Measurements from ENCODE around the gene ZFAND2B.
A peak's percentile ranks its signal among the peaks of the same experiment; 100 is the strongest.

ZFAND2B gene

DNA sequence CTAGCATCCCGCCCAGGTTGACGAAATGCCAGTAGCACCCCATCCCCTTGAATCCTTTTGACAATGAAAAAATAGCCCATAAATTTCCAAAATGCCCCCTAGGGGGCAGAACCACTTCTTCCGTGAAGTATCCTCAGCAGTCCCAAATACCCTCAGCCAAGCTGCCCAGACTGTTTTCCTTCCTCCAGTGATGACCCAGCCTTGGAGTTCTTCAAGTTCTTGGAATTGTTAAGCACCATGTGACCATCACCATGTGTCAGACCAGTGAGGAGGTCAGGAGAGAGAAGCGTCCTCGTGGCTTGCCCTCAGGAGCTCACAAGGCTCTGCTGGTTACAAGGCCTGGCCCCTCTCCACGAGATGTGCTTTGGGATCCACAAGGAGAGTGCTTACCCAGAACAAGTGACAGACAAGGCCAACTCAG is 35.3 kb upstream of the ZFAND2B start:
- H3K9me3 Mint-ChIP-seq, result no peaks in the 10 kb centered on the region
- H3K4me3 Mint-ChIP-seq, result no peak overlapping the region
- no peak overlapping the region for H3K27ac Mint-ChIP-seq
- peaks cover 20% of the 10 kb centered on the region for H3K4me1 Mint-ChIP-seq (ENCODE audit: low read depth)
- peaks cover 29% of the 10 kb centered on the region for H3K36me3 Mint-ChIP-seq (ENCODE audit: low read depth)
- no peaks in the 10 kb centered on the region for H3K27me3 Mint-ChIP-seq (ENCODE audit: low read depth)

DNA sequence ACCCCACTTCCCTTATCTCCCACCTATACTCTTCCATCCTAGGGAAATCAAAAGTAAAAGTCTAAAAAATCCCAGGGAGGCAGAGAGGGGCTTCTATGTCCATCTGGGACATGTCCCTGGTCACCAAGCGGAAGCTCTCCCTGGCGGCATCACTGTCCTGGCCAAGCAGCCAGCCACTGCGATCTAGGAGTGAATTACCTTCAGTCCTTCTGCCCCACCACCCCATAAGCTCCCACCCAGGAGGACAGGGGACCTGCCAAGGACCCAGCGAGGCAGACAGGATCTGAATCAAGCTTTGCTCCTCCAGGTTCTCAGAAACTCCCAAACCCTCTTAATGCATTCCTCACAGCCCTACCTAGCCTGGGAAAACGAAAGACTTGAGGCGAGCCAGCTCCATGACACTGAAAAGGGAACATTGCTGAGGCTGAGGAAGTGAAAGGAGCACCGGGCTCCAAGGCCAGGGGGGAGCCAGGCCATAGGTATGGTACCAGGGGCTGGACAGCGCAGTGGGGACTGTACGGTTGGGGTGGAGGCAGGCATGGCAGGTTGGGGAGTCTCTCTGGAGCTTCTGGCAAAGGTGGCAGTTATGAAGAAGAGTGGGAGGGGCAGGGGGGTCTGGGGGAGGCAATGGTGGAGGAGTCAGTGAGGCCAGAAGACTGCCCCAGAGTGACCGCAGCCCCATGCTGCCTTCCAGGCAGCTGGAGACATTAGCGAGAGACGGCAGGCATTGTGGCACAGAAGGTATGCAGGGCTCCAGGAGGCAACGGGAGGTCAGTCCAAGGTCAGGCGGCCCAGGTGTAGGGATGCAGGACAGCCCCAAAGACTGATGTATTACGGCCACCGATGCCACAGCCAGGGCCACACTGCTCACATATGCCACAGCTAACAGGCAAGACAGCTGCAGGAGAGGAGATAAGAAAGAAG is 34.1 kb upstream of the ZFAND2B start:
- no peak overlapping the region for H3K4me3 Mint-ChIP-seq
- peaks cover 25% of the 10 kb centered on the region for H3K36me3 Mint-ChIP-seq (ENCODE audit: low read depth)
- H3K27me3 Mint-ChIP-seq (ENCODE audit: low read depth), result no peaks in the 10 kb centered on the region
- peaks cover 24% of the 10 kb centered on the region for H3K4me1 Mint-ChIP-seq (ENCODE audit: low read depth)
- no peaks in the 10 kb centered on the region for H3K9me3 Mint-ChIP-seq
- H3K27ac Mint-ChIP-seq, result no peak overlapping the region

DNA sequence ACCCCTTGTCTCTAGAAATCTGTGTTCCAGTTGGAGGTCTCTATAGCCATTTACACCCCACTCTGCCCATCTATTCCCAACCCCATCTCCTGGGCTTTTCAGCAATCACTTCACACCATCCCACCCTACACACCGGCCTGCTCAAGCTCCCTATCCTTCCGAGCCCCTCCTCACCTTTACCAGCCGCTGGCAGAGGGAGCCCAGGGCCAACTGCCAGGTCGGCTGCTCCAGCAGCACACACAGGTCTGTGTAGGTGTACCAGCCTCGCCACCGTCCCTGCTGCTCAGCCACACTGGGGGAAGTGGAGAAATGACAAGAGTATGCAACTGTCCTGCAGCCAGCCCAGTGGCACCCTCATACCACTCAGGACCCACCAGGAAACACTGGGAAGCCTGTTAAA is 33.4 kb upstream of the ZFAND2B start:
- no peak overlapping the region for H3K27ac Mint-ChIP-seq
- peaks cover 26% of the 10 kb centered on the region for H3K4me1 Mint-ChIP-seq (ENCODE audit: low read depth)
- no peaks in the 10 kb centered on the region for H3K27me3 Mint-ChIP-seq (ENCODE audit: low read depth)
- peaks cover 25% of the 10 kb centered on the region for H3K36me3 Mint-ChIP-seq (ENCODE audit: low read depth)
- H3K4me3 Mint-ChIP-seq, result no peak overlapping the region
- no peaks in the 10 kb centered on the region for H3K9me3 Mint-ChIP-seq

DNA sequence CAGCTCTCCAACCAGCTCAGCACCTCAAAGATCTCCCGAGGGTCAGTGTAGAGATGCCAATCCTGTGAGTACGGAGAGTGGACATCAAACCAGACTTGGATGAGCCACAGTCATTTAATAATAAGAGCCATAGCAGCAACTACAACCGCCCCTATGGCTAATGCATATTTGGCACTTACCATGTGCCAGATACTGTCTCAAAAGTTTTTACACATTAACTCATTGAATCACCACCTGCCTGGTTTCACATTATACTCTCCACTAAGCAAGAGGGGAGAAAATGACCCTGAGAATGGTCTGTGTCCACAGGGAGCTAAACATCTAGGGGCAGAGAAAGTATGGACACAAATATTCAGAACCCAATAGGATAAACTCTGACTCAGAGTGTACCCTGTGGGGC is 32.4 kb upstream of the ZFAND2B start:
- H3K27me3 Mint-ChIP-seq (ENCODE audit: low read depth), result no peaks in the 10 kb centered on the region
- no peaks in the 10 kb centered on the region for H3K9me3 Mint-ChIP-seq
- peak overlapping the region; percentile 45 for H3K27ac Mint-ChIP-seq
- H3K4me1 Mint-ChIP-seq (ENCODE audit: low read depth), result peaks cover 32% of the 10 kb centered on the region
- H3K36me3 Mint-ChIP-seq (ENCODE audit: low read depth), result peaks cover 25% of the 10 kb centered on the region
- peak overlapping the region; percentile 16 for H3K4me3 Mint-ChIP-seq

DNA sequence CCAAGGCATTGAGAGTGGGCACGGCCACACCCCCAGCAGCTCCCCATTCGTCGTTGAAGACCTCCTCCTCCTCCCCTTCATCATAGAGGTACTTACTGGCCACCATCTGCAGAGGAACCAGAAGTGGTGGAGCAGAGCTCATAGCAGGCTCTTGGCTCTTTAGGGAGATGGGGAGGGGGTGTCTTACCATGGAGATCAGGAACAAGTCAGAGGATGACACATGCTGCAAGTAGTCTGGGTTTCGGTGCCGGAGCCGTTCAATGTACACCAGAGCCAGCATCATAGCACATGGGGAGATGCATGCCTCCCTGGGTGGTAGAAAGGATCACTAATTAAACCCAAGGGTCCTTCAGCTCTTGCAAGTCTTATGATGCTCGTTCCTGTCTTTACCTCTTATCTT is 31.8 kb upstream of the ZFAND2B start:
- H3K36me3 Mint-ChIP-seq (ENCODE audit: low read depth), result peaks cover 25% of the 10 kb centered on the region
- no peaks in the 10 kb centered on the region for H3K9me3 Mint-ChIP-seq
- H3K4me3 Mint-ChIP-seq, result peak overlapping the region; percentile 28
- peaks cover 38% of the 10 kb centered on the region for H3K4me1 Mint-ChIP-seq (ENCODE audit: low read depth)
- no peaks in the 10 kb centered on the region for H3K27me3 Mint-ChIP-seq (ENCODE audit: low read depth)
- no peak overlapping the region for H3K27ac Mint-ChIP-seq

DNA sequence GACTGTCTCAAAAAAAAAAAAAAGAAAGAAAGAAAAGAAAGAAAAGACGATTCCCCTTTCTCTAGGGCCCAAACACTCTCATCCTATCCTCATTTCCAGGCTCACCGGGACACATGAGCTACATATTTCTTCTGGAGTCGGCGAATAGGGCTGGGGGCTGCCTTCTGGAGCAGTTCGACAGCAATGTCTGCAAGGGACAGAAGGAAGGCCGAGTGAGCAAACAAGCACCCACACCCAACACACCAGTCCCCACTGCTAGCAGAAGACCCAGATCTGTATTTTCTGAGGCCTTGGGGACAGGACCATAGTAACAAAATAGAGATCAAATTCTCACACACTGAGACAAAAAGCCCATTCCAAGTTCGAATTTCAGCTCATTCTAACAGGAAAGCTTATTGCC is 31.1 kb upstream of the ZFAND2B start:
- Mint-ChIP-seq H3K27ac (peak overlapping the region; percentile 83), H3K36me3 (ENCODE audit: low read depth) (peaks cover 26% of the 10 kb centered on the region), H3K9me3 (no peaks in the 10 kb centered on the region), H3K4me3 (peak overlapping the region; percentile 82), H3K4me1 (ENCODE audit: low read depth) (peaks cover 41% of the 10 kb centered on the region), H3K27me3 (ENCODE audit: low read depth) (no peaks in the 10 kb centered on the region)

DNA sequence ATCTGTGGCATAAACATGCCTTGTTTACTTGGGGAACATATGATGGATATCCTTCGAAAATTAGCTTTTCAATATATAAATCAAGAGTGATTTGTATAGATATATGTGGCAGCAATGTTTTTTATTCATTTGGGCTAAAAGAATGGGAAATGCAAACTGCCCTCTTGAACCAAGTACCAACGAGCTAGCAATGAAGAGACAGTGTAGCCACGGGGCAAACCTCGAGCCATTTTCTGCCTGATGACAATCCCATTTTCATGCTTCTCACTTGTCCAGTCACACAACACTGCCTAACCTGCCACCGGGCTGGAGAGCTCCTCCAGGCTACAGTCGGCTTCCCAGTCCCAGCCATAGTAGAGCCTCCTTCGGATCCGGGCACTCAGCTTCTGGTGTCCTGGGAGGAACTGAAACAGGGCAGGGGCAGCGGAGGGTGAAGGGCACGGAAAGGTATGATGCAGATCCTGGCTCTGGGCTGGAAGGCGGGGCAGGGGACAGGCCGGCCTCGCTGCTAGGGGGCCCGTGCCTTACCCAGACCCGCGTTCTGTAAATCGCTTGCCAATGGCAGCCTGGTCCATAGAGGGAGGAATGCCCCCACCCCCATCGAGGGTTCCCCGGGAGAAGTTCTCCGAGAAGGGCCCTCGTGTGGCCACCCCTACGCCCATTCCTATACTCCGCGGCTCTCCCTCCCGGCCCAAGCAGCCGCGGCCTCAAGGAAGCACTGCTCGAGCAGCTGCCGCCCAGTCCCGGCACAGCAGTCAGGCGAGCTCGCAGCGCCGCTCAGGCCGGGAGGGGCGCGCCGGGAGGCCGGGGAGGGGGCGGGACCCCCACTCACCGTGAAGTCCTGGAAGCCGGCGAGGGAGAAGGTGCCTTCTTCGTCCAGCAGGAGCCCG is 30.4 kb upstream of the ZFAND2B start:
- H3K27me3 Mint-ChIP-seq (ENCODE audit: low read depth), result no peaks in the 10 kb centered on the region

DNA sequence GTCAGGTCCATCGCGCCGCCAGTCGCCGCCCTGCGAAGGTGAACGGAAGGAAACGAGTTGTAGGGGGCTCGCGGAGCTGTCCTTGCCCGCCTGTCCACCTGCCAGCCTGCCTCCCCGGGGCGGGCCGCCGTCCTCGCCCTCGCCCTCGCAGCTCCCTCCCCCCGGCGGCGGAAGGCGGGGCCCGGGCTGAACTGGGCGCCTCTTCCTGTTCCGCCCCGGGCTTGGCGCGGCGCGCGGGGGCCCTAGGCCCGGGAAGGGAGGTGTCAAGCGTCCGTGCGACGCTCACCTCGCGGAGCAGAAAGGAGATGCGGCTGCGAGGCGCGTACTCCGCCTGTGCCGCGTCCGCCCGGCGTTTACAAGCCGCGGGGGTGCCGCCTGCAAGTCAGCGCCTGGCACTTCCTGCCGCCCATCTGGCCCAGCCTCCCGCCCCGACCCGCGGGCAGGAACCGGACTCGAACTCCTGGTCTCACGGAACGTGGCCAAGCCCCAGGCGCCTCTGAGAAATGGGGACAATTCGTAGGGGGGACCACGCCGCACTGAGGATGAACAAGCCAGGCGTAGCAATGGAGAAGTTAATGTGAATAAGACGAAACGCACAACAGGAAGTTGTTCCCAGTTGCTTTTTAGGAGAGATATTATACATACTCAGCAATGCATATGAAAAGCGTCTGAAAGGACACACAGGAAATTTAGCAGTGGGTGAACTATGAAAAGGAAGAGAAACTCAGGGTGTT is 29.6 kb upstream of the ZFAND2B start, which contains the start of gene CNPPD1:
Gene CNPPD1 (minus strand): TSS at position 108 of the 734 bp plus-strand sequence. CDS start 97 bp downstream, at position 11.
- Mint-ChIP-seq H3K4me3 (peak within 1 kb of the TSS; percentile 82), H3K27ac (peak within 1 kb of the TSS; percentile 94), H3K27me3 (ENCODE audit: low read depth) (no peaks in the 10 kb centered on the region), H3K4me1 (ENCODE audit: low read depth) (peaks cover 53% of the 10 kb centered on the region), H3K36me3 (ENCODE audit: low read depth) (peaks cover 35% of the 10 kb centered on the region), H3K9me3 (no peaks in the 10 kb centered on the region)

More for the DNA sequence above, 30.4 kb upstream of the ZFAND2B start:
- Mint-ChIP-seq H3K9me3 (no peaks in the 10 kb centered on the region), H3K36me3 (ENCODE audit: low read depth) (peaks cover 32% of the 10 kb centered on the region), H3K4me3 (peak overlapping the region; percentile 82), H3K4me1 (ENCODE audit: low read depth) (peaks cover 47% of the 10 kb centered on the region), H3K27ac (peak overlapping the region; percentile 83)

DNA sequence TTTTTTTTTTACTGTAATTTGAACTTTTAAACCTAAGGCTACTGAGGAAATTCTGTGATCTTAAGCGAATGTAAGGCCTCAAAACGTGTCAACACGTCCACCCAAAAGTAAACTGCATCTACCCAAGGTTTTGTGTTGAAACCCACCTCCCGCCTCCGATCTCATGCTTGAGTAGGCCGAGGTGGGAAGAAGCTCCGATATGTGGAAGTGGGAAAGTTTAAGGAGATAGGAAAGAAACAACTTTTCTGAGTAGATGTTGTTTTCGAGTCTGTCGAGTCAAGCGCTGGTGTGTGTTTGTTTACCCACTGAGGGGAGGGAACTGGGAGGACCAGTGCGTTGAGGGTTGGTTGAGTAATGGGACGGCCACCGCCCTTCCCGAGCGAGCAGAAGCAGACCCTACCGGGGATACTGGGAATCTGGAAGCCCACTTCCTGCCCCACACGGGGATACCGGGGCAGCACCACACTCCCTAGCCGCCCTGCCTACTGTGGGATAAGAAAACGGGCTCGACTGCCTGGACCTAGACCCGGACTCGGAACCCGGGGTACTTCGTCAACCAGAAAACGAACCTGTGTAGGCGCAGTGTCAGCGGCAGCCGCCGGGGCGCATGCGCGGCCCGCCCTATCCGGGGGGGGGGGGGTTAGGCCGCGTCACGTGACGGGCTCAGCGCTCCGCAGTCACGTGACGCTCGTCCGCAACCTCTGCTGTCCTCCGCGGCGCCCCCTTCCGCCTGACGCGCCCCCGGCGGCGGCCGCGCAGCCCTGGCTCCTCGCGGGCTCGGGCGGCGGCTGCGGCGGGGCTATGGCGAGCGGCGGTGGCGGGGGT is 28.8 kb upstream of the ZFAND2B start, which contains the start of gene RETREG2:
Gene RETREG2 (plus strand): TSS at position 724 of the 825 bp plus-strand sequence. CDS start 78 bp downstream, at position 802.
- Mint-ChIP-seq H3K4me1 (ENCODE audit: low read depth) (peaks cover 53% of the 10 kb centered on the region), H3K36me3 (ENCODE audit: low read depth) (peaks cover 32% of the 10 kb centered on the region), H3K4me3 (peak within 1 kb of the TSS; percentile 89), H3K27ac (peak within 1 kb of the TSS; percentile 94), H3K9me3 (no peaks in the 10 kb centered on the region), H3K27me3 (ENCODE audit: low read depth) (no peaks in the 10 kb centered on the region)

DNA sequence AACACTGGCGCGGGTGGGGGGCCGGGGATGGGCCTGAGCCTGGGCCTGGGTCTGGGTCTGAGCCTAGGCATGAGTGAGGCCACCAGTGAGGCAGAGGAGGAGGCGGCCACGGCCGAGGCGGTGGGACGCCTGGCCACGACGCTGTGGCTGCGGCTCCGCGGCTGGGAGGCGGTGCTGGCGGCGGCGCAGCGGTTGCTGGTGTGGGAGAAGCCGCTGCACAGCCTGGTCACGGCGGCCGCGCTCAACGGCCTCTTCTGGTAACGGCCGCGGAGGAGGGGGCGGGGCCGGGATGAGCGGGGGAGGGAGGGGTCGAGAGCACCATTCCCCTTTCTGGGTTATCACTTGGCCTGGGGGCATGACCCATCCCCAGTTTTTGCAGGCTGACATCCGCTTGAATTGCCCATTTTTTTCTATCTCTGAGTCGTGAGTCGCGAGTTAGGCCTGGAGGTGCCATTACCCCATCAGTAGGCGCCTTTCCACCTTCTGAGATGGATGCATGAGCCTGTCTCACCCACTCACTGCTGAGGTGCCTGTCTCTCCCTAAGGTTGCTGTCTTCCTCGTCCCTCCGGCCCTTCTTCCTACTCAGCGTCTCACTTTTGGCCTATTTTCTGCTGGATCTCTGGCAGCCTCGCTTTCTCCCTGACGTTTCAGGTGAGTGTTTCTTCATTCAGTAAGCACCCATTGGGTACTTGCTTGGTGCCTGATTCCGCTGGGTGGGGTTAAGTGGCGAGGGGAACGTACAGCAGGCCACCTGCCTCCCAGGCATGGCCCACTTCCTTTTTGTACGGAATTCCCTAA is 28.0 kb upstream of the ZFAND2B start:
- Mint-ChIP-seq H3K36me3 (ENCODE audit: low read depth) (peaks cover 33% of the 10 kb centered on the region), H3K27ac (peak overlapping the region; percentile 84), H3K27me3 (ENCODE audit: low read depth) (no peaks in the 10 kb centered on the region), H3K4me3 (peak overlapping the region; percentile 89), H3K4me1 (ENCODE audit: low read depth) (peaks cover 60% of the 10 kb centered on the region), H3K9me3 (no peaks in the 10 kb centered on the region)

DNA sequence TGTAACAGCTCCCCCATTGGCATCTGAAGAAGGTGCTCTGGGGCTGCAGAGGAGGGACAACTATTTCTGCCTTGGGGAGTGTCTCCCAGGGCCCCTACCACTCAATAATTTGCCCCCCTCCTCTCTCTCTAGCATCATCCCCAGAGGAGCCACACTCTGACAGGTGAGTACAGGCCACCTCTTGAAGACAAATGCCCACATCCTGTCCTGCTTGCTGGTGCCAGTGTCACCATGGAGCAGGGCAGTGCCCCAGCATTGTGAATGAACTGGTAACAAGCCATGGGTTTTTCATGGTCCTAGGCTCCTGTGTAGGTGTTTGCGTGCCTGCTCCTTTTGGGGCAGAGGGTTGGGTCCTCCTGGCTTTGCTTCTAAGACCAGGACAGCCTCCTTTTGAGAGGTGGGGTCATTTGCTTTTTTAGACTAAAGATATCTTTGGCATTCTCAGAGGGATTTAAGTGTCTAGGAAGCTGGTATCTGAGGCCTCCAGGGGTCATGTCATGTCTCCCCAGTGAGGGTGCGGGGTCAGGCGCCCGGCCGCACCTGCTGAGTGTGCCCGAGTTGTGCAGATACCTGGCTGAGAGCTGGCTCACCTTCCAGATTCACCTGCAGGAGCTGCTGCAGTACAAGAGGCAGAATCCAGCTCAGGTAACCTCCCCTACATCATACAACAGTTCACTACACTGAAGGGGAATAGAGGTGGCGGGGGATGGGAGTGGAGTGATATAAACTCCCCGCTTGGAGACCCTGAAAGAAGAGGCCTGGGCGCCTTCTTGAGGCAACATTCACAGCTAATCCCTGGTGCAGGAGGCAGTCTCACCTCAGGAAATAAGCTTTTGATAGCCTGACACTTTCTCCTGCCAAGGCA is 26.7 kb upstream of the ZFAND2B start:
- Mint-ChIP-seq H3K27me3 (ENCODE audit: low read depth) (no peaks in the 10 kb centered on the region), H3K9me3 (no peaks in the 10 kb centered on the region), H3K27ac (peak overlapping the region; percentile 84), H3K4me3 (peak overlapping the region; percentile 89), H3K4me1 (ENCODE audit: low read depth) (peaks cover 57% of the 10 kb centered on the region), H3K36me3 (ENCODE audit: low read depth) (peaks cover 31% of the 10 kb centered on the region)

DNA sequence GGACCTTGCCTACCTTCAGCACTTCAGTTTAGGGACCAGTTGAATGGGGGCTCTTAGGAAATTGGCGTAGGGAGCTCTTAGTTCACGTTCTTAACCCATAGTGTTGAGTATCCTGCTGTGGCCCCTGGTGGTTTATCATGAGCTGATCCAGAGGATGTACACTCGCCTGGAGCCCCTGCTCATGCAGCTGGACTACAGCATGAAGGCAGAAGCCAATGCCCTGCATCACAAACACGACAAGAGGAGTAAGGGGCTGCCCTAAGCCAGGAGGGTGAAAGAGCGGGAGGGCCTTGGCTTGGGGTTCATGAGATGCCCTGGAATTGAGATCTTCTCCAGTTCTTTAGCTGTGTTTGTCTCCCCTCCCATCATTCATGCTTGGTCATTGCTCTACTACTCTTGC is 25.6 kb upstream of the ZFAND2B start:
- no peaks in the 10 kb centered on the region for H3K9me3 Mint-ChIP-seq
- H3K27ac Mint-ChIP-seq, result peak overlapping the region; percentile 41
- peak overlapping the region; percentile 59 for H3K4me3 Mint-ChIP-seq
- no peaks in the 10 kb centered on the region for H3K27me3 Mint-ChIP-seq (ENCODE audit: low read depth)
- H3K4me1 Mint-ChIP-seq (ENCODE audit: low read depth), result peaks cover 51% of the 10 kb centered on the region
- H3K36me3 Mint-ChIP-seq (ENCODE audit: low read depth), result peaks cover 38% of the 10 kb centered on the region

Data from T-helper 1 cell treated with Interleukin-12 subunit alpha and Interleukin-12 subunit beta and Interleukin-4 antibody, amounts not matched to agents 30 μg/mL and 1 μg/mL, for 36 hours (primary cell).